ENCODE results near the gene ANKK1. TPM values are rescaled to one million over a fixed set of nuclear protein-coding genes. Genes with fewer than 3 reads are reported as not detected.

Gene ANKK1
- total RNA-seq, 4 donors from 2014 or later, result 0.64 to 9.7 TPM; not detected in 2

GRCh38 chr11:113377681-113378412 lies 9.7 kb upstream of the ANKK1 start:
- Histone ChIP-seq H3K27me3 (no peaks in the 10 kb centered on the region), H3K4me1 (no peaks in the 10 kb centered on the region), H3K36me3 (no peaks in the 10 kb centered on the region), H3K4me3 (no peak overlapping the region), H3K27ac (no peak overlapping the region), H3K9me3 (no peaks in the 10 kb centered on the region)
- no peak for DNase-seq
- intact Hi-C loops (cut with DNase I; ENCODE audit: low total_unique reads) (no loop called here), in situ Hi-C loops (cut with MboI; ENCODE audit: low pct_ligation_motif_present in 1 of 4, low pct_unique_long_range_greater_than_20kb in 1 of 4, low sequenced_read_pairs in 3 of 4) (no loop called here)
- TF ChIP-seq POLR2AphosphoS5 (IDR thresholded peaks at IDR 0.05) (no peak), POLR2A (IDR thresholded peaks at IDR 0.05) (no peak), EP300 (IDR thresholded peaks at IDR 0.05; ENCODE audit: low read depth) (no peak), CTCF (IDR thresholded peaks at IDR 0.05) (no peak)
- 66% methylated on average over 5 to 7 of the region's 7 CpGs for WGBS, 2 donors (ENCODE audit: low coverage in 1 of 2)

GRCh38 chr11:113378692-113379091 lies 8.9 kb upstream of the ANKK1 start:
- TF ChIP-seq POLR2AphosphoS5 (IDR thresholded peaks at IDR 0.05), result no peak
- no peak for TF ChIP-seq POLR2A (IDR thresholded peaks at IDR 0.05)
- no peak for TF ChIP-seq CTCF (IDR thresholded peaks at IDR 0.05)
- no peak for TF ChIP-seq EP300 (IDR thresholded peaks at IDR 0.05; ENCODE audit: low read depth)
- Histone ChIP-seq H3K27me3 (no peaks in the 10 kb centered on the region), H3K4me1 (no peaks in the 10 kb centered on the region), H3K27ac (no peak overlapping the region), H3K9me3 (no peaks in the 10 kb centered on the region), H3K36me3 (no peaks in the 10 kb centered on the region), H3K4me3 (no peak overlapping the region)
- DNase-seq, result no peak
- in situ Hi-C loops (cut with MboI; ENCODE audit: low pct_ligation_motif_present in 1 of 4, low pct_unique_long_range_greater_than_20kb in 1 of 4, low sequenced_read_pairs in 3 of 4) (no loop called here), intact Hi-C loops (cut with DNase I; ENCODE audit: low total_unique reads) (no loop called here)
- whole genome bisulfite sequencing, 2 donors (ENCODE audit: low coverage in 1 of 2), result 50 to 54% methylated on average over 1 of the region's 1 CpG

GRCh38 chr11:113382121-113382520 lies 5.5 kb upstream of the ANKK1 start:
- TF ChIP-seq POLR2A (IDR thresholded peaks at IDR 0.05), result no peak
- Histone ChIP-seq H3K4me3 (no peak overlapping the region), H3K27me3 (peaks cover 5% of the 10 kb centered on the region), H3K4me1 (no peaks in the 10 kb centered on the region), H3K36me3 (no peaks in the 10 kb centered on the region), H3K9me3 (no peaks in the 10 kb centered on the region), H3K27ac (no peak overlapping the region)
- in situ Hi-C loops (cut with MboI; ENCODE audit: low pct_ligation_motif_present in 1 of 4, low pct_unique_long_range_greater_than_20kb in 1 of 4, low sequenced_read_pairs in 3 of 4) (no loop called here), intact Hi-C loops (cut with DNase I; ENCODE audit: low total_unique reads) (no loop called here)
- DNase-seq, result no peak

- in situ Hi-C loops (cut with MboI; ENCODE audit: low pct_ligation_motif_present in 1 of 4, low pct_unique_long_range_greater_than_20kb in 1 of 4, low sequenced_read_pairs in 3 of 4) (no loop called here), intact Hi-C loops (cut with DNase I; ENCODE audit: low total_unique reads) (no loop called here)
- Histone ChIP-seq H3K9me3 (no peaks in the 10 kb centered on the region), H3K36me3 (no peaks in the 10 kb centered on the region), H3K27me3 (peaks cover 29% of the 10 kb centered on the region), H3K27ac (no peak overlapping the region), H3K4me1 (peaks cover 0 to 9% (median 5%) of the 10 kb centered on the region in 4 donors), H3K4me3 (no peak overlapping the region)
- no peak for DNase-seq
- 30 to 42% methylated on average over 1 to 3 of the region's 3 CpGs for WGBS, 2 donors (ENCODE audit: low coverage in 1 of 2)
- TF ChIP-seq EP300 (IDR thresholded peaks at IDR 0.05; ENCODE audit: low read depth) (no peak), CTCF (IDR thresholded peaks at IDR 0.05) (no peak), POLR2A (IDR thresholded peaks at IDR 0.05) (no peak), POLR2AphosphoS5 (IDR thresholded peaks at IDR 0.05) (no peak)
Observed at GRCh38 chr11:113384551-113384950, 3.0 kb upstream of the ANKK1 start.

- H3K4me1 ChIP-seq, result peaks cover 0 to 9% (median 5%) of the 10 kb centered on the region in 4 donors
- in situ Hi-C loops (cut with MboI; ENCODE audit: low pct_ligation_motif_present in 1 of 4, low pct_unique_long_range_greater_than_20kb in 1 of 4, low sequenced_read_pairs in 3 of 4), result no loop called here
- WGBS, 2 donors (ENCODE audit: low coverage in 1 of 2), result 94 to 100% methylated on average over 3 of the region's 3 CpGs
- DNase-seq, result no peak
- no peak for TF ChIP-seq POLR2A (IDR thresholded peaks at IDR 0.05)
- no peak for TF ChIP-seq POLR2AphosphoS5 (IDR thresholded peaks at IDR 0.05)
- TF ChIP-seq CTCF (IDR thresholded peaks at IDR 0.05), result no peak
- TF ChIP-seq EP300 (IDR thresholded peaks at IDR 0.05; ENCODE audit: low read depth), result no peak
- intact Hi-C loops (cut with DNase I; ENCODE audit: low total_unique reads), result no loop called here
- H3K9me3 ChIP-seq, result no peaks in the 10 kb centered on the region
- H3K4me3 ChIP-seq, result no peak overlapping the region
- H3K27me3 ChIP-seq, result peaks cover 33% of the 10 kb centered on the region
- no peaks in the 10 kb centered on the region for H3K36me3 ChIP-seq
- H3K27ac ChIP-seq, result no peak overlapping the region
Observed at GRCh38 chr11:113385749-113386148, 1.8 kb upstream of the ANKK1 start.

Data from transverse colon (tissue), 4 donors.